GM12801 (cell line): Measurements from ENCODE around the gene LDLRAD4.

ENCODE experiments used
- CTCF ChIP-seq: IDR thresholded peaks from one replicate; pipeline ENCODE4 v1.5.1; 2011; ENCODE audit warnings: control low read depth; ENCODE audit not compliant: insufficient read length; ENCODE audit errors: extremely low read depth

The LDLRAD4 gene

GRCh38 chr18:13368080-13368813, 149.7 kb downstream of the LDLRAD4 start:
- no peak for TF ChIP-seq CTCF

GRCh38 chr18:13369353-13369752, 150.8 kb downstream of the LDLRAD4 start:
- no peak for TF ChIP-seq CTCF

- TF ChIP-seq CTCF = no peak
Measured at GRCh38 chr18:13369756-13370510, 151.4 kb downstream of the LDLRAD4 start.

- TF ChIP-seq CTCF = no peak
Measured at GRCh38 chr18:13370995-13371625, 152.6 kb downstream of the LDLRAD4 start.

GRCh38 chr18:13371689-13372418, 153.3 kb downstream of the LDLRAD4 start:
- no peak for TF ChIP-seq CTCF

- TF ChIP-seq CTCF = no peak
Measured at GRCh38 chr18:13372531-13372951, 154.0 kb downstream of the LDLRAD4 start.

- TF ChIP-seq CTCF = no peak
Measured at GRCh38 chr18:13374096-13374467, 155.5 kb downstream of the LDLRAD4 start.
